Smooth muscle cell (in vitro differentiated cells): ENCODE results near the gene RAB15. TPM values are rescaled to one million over a fixed set of nuclear protein-coding genes. Genes with fewer than 3 reads are reported as not detected.

Experiments used
- DNase-seq: peaks from one replicate; lab custom pipeline; 2025; ENCODE audit not compliant: unreplicated experiment; lab: John Stamatoyannopoulos, UW
- H2AFZ ChIP-seq: fragments of 200-600 bp; sonication (generic); 2 replicates; pipeline ENCODE4 v1.6.0; 2016; ENCODE audit warnings: antibody characterized with exemption, low read depth, mild to moderate bottlenecking
- H3F3A ChIP-seq: fragments of 200-600 bp; sonication (generic); 2 replicates; pipeline ENCODE4 v1.6.0; 2017; ENCODE audit warnings: antibody characterized with exemption, low read depth
- H3K27ac ChIP-seq: fragments of 200-600 bp; sonication (generic); 2 replicates; pipeline ENCODE4 v1.5.1; 2016; ENCODE audit warnings: low read depth, mild to moderate bottlenecking
- H3K27me3 ChIP-seq: fragments of 200-600 bp; sonication (generic); 2 replicates; pipeline ENCODE4 v1.6.1; 2016; ENCODE audit warnings: low read depth, mild to moderate bottlenecking
- H3K36me3 ChIP-seq: fragments of 200-600 bp; sonication (generic); 2 replicates; pipeline ENCODE4 v1.5.1; 2016; ENCODE audit warnings: low read depth
- H3K4me1 ChIP-seq: fragments of 200-600 bp; sonication (generic); 2 replicates; pipeline ENCODE4 v1.5.1; 2016; ENCODE audit warnings: low read depth
- H3K4me2 ChIP-seq: fragments of 200-600 bp; sonication (generic); 2 replicates; pipeline ENCODE4 v1.6.0; 2016; ENCODE audit warnings: mild to moderate bottlenecking
- H3K4me3 ChIP-seq: fragments of 200-600 bp; sonication (generic); 2 replicates; pipeline ENCODE4 v1.5.1; 2016; ENCODE audit warnings: mild to moderate bottlenecking
- H3K79me2 ChIP-seq: fragments of 200-600 bp; sonication (generic); 2 replicates; pipeline ENCODE4 v1.6.0; 2016; ENCODE audit warnings: low read depth, mild to moderate bottlenecking
- H3K9ac ChIP-seq: fragments of 200-600 bp; sonication (generic); 2 replicates; pipeline ENCODE4 v1.6.0; 2016; ENCODE audit warnings: low read depth
- H3K9me3 ChIP-seq: fragments of 200-600 bp; sonication (generic); replicated peaks from 2 replicates; pipeline ENCODE4 v1.5.1; 2016; ENCODE audit warnings: low read depth
- H4K20me1 ChIP-seq: fragments of 200-600 bp; sonication (generic); 2 replicates; pipeline ENCODE4 v1.6.0; 2016; ENCODE audit warnings: low read depth
- CTCF ChIP-seq: fragments of 200-600 bp; sonication (generic); IDR thresholded peaks from 2 replicates; pipeline ENCODE4 v1.5.1; 2017; ENCODE audit warnings: borderline replicate concordance, mild to moderate bottlenecking, antibody characterized with exemption; ENCODE audit not compliant: insufficient read depth, poor library complexity, severe bottlenecking
- WGBS: methylation state at CpG from one replicate; pipeline ENCODE4 v1.1.7; 2016; ENCODE audit warnings: low lambda C conversion rate; 5-methylcytosine and 5-hydroxymethylcytosine counted together
- polyA plus RNA-seq: library from polyadenylated mRNA; unstranded; fragments of >200 nt; fragmentation: Nextera tagmentation; extraction: Ambion mirVana; gene quantifications from 2 replicates; pipeline ENCODE4 v1.2.1, GENCODE V29; 2016
- total RNA-seq: library from RNA; depleted of rRNA; stranded (reverse); fragments of >200 nt; gene quantifications from 2 replicates; pipeline ENCODE4 v1.2.3, GENCODE V29; 2014

RAB15 gene
- total and polyA plus RNA-seq, 2 experiments from 2014 or later = 7.1 to 7.7 TPM

- H3K27me3 ChIP-seq = no peaks in the 10 kb centered on the region
- WGBS = 13% methylated on average over 15 of the region's 15 CpGs
- H3K79me2 ChIP-seq = peaks cover 14% of the 10 kb centered on the region
- no peak overlapping the region for H3K27ac ChIP-seq
- H3F3A ChIP-seq = no peaks in the 10 kb centered on the region
- peak overlapping the region; percentile 74 for H3K4me2 ChIP-seq
- no peaks in the 10 kb centered on the region for H3K9me3 ChIP-seq
- H2AFZ ChIP-seq = peak overlapping the region; percentile 20
- H3K4me3 ChIP-seq = peak overlapping the region; percentile 31
- H3K9ac ChIP-seq = no peak overlapping the region
- H3K4me1 ChIP-seq = peaks cover 17% of the 10 kb centered on the region
- no peaks in the 10 kb centered on the region for H4K20me1 ChIP-seq
- peak; percentile 53 for TF ChIP-seq CTCF
- no peak for DNase-seq
- no peaks in the 10 kb centered on the region for H3K36me3 ChIP-seq
Measured at GRCh38 chr14:64983439-64984310, 11.5 kb upstream of the RAB15 start.

GRCh38 chr14:64979336-64980074 lies 7.4 kb upstream of the RAB15 start:
- Histone ChIP-seq H2AFZ (no peak overlapping the region), H3K4me1 (peaks cover 7% of the 10 kb centered on the region), H4K20me1 (no peaks in the 10 kb centered on the region), H3K4me2 (no peak overlapping the region), H3K9ac (no peak overlapping the region), H3K36me3 (no peaks in the 10 kb centered on the region), H3K9me3 (no peaks in the 10 kb centered on the region), H3K4me3 (no peak overlapping the region), H3K27ac (no peak overlapping the region), H3K27me3 (no peaks in the 10 kb centered on the region), H3K79me2 (no peaks in the 10 kb centered on the region), H3F3A (no peaks in the 10 kb centered on the region)
- DNase-seq = no peak
- 77% methylated on average over 5 of the region's 5 CpGs for WGBS
- no peak for TF ChIP-seq CTCF

GRCh38 chr14:64974563-64974962 lies 2.4 kb upstream of the RAB15 start:
- no peaks in the 10 kb centered on the region for H3K36me3 ChIP-seq
- H3K9ac ChIP-seq = no peak overlapping the region
- H3K27ac ChIP-seq = no peak overlapping the region
- no peaks in the 10 kb centered on the region for H3K27me3 ChIP-seq
- H3K4me1 ChIP-seq = peaks cover 3% of the 10 kb centered on the region
- WGBS = 60% methylated on average over 8 of the region's 8 CpGs
- no peak overlapping the region for H3K4me2 ChIP-seq
- peaks cover 8% of the 10 kb centered on the region for H4K20me1 ChIP-seq
- no peak for TF ChIP-seq CTCF
- H3K9me3 ChIP-seq = no peaks in the 10 kb centered on the region
- H3K79me2 ChIP-seq = no peaks in the 10 kb centered on the region
- DNase-seq = no peak
- no peaks in the 10 kb centered on the region for H3F3A ChIP-seq
- no peak overlapping the region for H2AFZ ChIP-seq
- H3K4me3 ChIP-seq = no peak overlapping the region
